HG03571 (cell line): ENCODE data around the gene S1PR2.
"Not testable (repeated sequence)": the region's sequence is repeated elsewhere in the genome, so short reads cannot be mapped to it uniquely, and the experiment has no call there.

Source experiments
- ATAC-seq: cut with Tn5 transposase; IDR thresholded peaks from one replicate; pipeline ENCODE4 v1.9.1; 2021; ENCODE audit not compliant: unreplicated experiment

S1PR2 gene

DNA sequence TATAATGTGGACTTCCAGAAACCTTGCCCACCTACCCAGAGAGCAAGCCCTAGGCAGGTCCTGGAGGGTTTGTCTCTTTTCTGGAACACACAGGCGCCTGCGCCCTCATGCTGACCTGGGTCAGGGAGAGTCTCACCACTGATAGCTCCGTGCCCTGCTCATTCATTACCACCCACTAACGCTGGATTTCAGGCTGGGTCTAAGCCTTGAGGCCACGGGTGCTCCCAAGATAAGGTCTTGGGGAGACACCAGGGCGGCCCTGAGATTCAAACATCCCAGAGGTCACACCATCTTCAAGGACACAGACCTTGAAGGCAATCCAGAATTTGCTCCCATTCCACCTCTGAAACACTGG is 5.1 kb downstream of the S1PR2 start:
- no peak for ATAC-seq

DNA sequence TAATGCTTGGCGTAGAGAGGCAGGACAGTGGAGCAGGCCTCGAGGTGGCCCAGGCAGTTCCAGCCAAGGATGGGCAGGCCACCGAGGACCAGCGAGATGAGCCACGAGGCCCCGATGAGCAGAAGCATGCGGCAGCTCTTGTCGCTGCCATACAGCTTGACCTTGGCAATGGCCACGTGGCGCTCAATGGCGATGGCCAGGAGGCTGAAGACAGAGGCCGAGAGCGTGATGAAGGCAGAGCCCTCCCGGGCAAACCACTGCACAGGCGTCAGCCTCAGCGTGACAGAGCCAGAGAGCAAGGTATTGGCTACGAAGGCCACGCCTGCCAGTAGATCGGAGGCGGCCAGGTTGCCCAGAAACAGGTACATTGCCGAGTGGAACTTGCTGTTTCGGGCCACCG is 6.8 kb downstream of the S1PR2 start:
- ATAC-seq = no peak

DNA sequence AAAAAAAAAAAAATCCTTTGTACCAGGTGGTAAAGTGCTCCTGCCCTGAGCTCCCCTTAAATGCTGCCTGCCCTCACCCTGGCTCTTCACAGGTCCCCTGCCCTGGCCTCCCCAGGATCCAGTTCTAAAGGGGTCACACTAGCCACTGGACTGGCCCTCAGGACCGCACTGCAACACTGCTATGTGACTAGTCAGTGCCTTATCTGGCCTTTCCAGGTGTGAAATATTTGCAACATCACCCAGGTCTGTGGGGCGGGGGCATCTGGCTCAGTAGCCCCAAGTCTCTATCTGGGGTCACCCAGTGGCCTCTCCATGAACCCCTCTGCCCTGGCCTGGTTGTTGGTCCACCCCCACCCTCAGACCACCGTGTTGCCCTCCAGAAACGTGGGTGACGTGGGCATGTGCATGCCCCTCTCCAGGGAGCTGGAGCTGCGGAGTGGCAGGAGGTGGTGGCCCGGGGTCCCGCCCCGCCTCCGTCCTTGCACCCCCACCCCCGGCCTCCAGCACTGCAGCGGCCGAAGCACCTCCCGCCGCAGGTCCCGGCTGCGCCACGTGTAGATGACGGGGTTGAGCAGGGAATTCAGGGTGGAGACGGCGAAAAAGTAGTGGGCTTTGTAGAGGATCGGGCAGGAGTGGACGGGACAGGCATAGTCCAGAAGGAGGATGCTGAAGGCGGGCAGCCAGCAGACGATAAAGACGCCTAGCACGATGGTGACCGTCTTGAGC is 7.5 kb downstream of the S1PR2 start:
- ATAC-seq = no peak

DNA sequence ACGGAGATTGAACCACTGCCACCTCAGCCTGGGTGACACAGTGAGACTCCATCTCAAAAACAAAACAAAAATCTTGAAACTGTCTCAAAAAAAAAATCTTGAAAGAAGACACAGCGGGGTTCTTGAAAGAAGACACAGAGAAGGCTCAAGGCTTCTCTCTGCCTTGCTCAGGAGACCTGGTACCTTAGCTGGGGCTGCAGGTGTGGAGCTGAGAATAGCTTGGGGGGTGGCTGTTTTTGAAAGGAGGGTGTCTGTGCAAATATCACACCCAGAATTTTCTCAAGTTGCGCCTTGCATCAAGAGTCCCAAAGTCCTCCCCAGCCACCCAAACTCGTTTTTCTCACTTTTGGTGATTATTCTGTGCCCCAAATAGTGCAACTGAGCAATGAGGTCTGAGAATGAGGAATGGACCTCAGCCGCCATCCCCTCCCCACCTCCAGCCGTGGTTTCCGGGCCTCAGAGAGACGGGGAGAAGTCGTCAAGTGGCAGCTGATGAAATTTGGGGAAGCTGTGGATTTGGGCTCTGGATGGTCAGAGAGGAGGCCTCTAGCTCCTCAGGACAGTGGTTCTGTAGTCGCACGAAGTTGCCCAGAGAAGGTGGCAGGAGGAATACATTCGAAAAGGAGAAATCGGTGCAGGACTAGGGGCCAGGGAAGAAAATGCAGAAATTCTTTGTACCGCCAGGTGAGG is 8.8 kb downstream of the S1PR2 start:
- no peak for ATAC-seq

DNA sequence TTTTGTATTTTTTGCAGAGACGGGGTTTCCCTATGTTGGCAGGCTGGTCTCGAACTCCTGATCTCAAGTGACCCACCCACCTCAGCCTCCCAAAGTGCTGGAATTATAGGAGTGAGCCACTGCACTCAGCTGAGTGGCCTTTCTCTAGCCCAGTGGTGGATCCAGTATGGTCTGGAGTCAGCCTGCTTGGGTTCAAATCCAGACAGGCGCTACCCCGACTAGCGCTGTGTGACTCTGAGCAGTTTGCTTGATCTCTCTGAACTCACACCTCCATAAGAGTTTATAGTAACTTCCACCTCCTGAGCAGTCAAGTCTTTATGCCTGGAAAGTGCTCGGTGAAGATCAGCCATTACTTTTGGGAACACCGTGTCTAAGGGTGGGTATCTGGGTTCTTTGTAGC is 10.4 kb downstream of the S1PR2 start:
- ATAC-seq = no peak

DNA sequence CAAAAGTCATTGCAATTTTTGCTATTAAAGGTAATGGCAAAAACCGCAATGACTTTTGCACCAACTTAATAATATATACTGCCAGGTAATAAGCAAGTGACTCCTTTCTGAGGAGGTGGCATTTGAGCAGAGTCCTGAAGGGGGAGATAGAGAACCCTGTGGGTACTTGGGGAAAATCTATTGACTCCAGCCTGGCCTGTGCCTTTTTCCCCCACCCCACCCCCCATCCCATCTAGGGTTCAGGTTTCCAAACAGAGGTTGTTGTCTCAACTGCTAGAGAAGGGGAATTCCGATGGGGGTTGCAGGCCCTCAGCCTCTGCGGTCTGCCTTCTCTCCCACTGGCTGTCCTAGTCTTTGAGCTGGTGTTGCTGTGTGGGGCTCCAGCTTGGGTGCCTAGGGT is 11.5 kb downstream of the S1PR2 start:
- peak; percentile 50 for ATAC-seq

DNA sequence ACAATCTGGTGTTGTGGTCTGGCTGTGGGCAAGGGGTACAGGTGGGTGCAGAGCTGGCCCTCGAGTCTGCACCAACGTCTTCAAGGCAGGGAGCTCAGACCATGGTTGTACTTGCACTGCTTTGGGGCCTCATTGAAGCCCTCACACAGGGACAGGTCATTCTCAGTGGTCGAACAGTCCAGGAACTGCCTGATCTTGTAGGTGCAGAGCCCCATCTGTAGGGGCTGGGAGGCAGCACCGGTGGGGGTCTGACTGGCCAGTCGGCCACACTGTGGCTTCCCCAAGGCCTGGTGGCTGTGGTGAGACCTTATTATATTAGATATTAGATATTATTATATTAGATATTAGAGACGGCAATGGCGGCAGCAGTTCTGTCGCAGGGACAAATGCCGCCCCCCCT is 14.0 kb downstream of the S1PR2 start:
- no peak for ATAC-seq

DNA sequence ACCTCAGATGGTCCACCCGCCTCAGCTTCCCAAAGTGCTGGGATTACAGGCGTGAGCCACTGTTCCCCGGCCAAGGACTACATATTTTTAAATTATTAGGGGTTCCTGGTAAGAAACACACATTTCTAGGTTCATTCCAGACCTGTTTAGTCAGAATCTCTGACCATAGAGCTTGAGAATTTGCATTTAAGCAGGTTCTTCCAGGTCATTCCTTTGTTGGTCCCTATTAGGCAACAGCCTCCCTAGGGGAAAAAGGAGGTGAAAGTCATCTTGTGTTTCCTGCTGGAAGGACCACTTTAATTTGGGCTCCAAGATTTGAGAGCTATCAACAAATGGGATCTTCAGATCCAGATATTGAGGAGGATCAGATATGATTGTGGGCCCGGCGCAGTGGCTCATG is 16.3 kb downstream of the S1PR2 start:
- no peak for ATAC-seq

DNA sequence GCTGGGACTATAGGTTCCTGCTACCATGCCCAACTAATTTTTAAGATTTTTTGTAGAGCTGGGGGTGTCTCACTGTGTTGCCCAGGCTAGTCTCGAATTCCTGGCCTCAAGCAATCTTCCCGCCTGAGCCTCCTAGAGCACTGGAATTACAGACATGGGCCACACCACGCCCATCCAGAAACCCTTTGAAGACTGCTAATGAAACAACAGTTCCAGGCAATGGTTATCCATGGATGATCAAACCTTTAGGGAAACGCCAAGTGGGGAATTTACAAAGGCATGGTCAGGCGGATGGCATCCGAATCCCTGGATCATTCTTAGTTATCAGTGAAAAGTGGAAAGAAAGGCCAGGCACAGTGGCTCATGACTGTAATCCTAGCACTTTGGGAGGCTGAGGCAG is 19.4 kb downstream of the S1PR2 start:
- no peak for ATAC-seq

DNA sequence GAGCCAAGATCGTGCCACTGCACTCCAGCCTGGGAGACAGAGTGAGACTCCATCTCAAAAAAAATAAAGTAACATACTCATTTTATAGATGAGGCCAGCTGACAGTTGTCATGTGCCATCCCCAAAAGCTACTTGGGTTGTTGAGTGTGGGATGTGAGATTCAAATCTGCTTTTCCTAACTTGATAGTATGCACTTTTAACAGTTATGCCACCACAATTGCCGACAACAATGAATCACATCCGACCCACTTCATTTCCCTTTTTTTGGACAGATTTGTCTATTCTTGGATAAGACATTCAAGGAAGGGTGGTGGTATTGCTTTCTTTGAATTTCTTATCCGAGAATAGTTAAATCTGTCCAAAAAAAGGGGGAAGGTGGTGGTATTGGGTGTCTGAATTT is 20.1 kb downstream of the S1PR2 start:
- no peak for ATAC-seq

DNA sequence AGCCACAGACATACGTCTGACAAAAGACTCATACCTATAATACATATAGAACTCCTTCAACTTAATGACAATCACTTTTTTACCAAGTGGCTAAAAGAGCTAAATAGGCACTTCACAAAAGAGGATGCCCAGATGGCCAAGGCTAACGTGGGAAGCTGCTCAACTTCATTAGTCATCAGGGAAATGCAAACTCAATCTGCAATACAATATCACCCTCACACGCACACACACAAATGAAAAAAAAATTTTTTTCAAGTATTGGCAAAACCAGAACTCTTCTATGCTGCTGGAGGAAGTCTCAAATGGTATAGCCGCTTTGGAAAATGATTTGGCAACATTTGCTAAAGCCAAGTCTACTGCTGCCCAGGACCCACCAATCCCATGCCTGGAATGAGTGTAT is 21.8 kb downstream of the S1PR2 start:
- no peak for ATAC-seq

DNA sequence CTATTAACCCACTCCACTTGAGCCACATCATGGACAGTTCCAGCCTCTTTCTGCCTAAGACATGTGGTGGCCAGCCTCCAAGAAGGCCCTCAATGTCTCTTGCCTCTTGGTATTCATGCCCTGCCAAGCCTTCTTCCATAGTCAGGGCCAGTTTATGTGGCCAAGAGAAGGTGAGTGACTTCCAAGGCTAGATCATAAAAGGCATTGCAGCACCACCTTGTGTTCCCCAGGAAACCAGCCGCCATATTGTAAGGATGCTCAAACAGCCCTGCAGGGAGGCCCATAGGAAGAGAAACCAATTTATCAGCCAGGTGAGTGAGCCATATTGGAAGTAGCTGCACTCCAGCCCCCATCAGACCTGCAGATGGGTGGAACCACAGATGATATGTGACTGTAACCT is 24.1 kb downstream of the S1PR2 start:
- ATAC-seq = no peak

DNA sequence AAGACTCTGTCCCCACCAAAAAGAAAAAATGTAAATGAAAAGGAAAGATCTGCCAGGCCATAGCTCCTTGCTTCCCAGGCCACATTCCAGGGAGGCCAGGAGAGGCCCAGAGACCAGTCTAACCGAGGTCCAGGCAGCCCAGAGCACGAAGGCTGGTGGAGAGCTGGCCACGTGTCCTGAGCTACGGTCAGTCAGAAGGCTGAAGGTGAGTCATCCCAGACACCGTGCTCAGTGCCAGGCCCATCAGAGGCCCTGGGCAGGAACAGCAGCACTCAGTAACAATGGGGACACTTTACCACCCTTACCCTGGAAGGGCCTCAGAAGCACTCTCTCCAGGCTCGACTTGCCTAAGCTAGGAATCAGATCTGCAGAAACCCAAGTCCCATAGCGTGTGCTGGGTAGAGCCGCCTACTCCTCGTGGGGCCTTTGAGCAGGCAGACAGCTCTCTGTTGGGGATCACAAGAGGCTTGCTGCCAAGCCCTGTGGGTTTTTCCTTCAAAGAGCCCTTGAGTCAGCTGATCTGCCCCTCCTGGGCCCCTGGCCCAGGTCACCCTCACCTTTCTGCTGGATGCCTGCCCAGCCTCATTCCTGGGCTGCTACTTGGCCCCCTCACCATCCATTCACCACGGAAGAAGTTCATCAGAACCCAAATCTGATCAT is 24.8 kb downstream of the S1PR2 start:
- ATAC-seq = no peak

DNA sequence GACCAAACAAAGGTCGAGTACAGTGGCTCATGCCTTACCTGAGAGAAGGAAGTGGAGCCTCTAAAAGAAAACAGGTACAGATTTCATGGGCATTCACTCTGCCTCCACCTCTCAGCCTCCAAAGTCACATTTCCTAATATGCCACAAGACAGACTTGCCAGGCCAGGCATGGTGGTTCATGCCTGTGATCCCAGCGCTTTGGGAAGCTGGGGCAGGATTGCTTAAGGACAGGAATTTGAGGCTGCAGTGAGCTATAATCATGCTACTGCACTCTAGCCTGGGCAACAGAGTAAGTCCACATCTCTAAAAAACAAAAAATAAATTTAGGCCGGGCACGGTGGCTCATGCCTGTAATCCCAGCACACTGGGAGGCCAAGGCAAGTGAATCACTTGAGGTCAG is 25.5 kb downstream of the S1PR2 start:
- ATAC-seq = no peak

DNA sequence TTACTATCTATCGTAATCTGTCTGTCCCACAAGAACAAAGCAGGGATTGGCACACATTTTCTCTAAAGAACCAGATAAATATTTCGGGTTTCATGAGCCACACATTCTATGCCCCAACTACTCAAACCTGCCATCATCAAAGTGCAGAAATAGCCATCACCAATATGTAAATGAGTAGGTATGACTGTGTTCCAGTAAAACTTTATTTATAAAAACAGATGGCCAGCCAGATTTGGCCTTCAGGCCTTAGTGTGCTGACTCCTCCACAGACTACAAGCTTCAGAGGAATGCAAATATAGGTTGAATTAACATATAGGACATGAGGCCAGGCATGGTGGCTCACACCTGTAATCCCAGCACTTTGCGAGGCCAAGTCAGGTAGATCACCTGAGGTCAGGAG is 27.4 kb downstream of the S1PR2 start:
- ATAC-seq = no peak

DNA sequence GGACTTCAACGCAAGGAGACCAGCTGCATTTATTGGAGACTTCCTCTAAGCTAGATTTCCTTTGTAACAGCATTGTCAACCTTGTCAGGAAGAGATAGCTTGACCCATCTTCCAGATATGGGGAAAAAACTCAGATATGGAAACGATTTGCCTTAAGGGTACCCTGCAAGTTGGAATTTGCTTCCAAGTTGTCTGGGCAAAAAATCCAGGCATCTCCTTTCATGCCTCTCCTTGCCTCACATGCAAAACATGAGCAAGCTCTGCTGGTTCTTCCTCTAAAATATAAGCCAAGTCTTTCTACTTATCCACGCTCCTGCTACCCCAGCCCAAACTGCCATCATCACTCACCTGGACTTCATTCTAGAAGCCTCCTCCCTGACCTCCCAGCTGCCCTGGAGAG is 30.0 kb downstream of the S1PR2 start:
- no peak for ATAC-seq

DNA sequence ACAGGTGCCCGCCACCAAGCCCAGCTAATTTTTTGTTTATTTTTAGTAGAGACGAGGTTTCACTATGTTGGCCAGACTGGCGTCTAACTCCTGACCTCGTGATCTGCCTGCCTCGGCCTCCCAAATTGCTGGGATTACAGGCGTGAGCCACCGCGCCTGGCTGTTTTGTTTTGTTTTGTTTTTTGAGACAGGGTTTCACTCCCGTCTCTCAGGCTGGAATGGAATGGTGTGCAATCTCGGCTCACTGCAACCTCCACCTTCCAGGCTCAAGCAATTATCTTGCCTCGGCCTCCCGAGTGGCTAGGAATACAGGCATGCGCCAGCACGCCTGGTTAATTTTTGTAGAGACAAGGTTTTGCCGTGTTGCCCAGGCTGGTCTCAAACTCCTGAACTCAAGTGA is 31.0 kb downstream of the S1PR2 start:
- ATAC-seq = not testable (repeated sequence)

DNA sequence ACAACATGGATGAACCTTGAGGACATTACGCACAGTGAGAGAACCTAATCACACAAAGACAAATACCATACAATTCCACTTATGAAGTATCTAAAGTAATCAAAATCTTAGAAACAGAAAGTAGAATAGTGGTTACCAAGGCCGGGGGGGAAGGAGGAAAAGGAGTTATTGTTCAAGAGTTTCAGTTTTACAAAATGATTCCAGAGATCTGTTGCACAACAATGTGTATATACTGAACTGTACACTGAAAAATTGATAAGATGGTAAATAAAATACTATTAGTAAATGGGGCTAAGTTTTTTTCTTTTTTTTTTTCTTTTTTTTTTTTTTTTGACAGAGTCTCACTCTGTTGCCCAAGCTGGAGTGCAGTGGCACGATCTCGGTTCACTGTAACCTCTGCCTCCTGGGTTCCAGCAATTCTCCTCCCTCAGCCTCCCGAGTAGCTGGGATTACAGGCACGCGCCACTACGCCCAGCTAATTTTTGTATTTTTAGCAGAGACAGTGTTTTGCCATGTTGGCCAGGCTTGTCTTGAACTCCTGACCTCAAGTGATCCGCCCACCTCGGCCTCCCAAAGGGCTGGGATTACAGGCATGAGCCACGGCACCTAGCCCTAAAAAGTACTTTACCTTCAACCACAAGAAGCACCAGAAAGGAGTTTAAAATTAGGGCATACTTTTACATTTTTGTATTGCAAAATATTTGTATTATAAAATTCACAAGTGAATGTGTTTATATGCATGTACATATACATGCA is 32.1 kb downstream of the S1PR2 start:
- ATAC-seq = not testable (repeated sequence)

DNA sequence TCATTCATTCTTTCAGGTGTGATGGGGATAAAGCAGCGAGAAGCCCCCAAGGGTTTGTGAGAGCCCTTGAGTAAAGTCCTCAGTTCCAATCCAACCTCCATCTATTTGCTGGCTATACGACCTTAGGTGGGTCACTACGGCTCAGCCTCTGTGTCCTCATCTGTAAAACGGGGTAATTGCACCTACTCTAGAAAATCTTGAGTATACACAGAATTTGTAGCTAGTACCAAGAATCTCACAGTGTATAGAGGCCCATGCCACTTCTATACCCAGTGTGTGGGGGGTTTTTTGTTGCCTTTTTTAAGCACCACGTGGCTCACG is 36.0 kb downstream of the S1PR2 start:
- peak; percentile 9 for ATAC-seq

DNA sequence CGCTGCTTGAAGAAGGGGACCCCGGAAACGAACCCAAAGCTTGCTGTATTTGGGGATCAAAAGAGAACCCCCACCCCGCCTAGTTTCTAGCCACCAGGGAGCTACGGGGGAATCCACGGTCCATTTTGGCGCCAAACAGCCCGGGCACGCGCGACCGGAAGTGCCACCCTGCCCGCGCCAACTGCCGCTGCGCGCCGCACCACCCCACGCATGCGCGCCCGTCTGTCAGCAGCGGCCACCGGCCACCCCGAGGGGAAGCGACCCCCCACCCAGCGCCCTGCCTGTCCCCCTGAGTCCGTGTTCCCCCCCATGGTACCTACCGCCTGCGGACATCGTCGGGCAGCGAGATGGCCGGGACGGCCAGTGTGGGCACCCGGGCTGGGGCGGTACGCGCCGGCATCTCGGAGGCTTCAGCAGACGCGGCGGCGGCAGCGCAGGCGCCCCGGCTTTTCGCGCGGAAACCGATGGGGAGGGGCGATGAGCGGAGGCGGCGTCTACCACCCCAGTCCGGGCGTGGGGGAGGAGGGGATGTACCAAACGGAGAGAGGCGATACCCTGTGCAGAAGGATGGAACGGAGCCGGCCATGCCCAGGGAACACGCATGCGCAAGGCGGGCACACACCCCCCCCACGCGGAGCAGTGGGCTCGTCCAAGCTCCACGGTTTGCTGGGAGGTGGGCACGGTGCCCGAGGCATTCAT is 36.5 kb downstream of the S1PR2 start, which contains the start of gene DNMT1:
DNMT1 (minus strand) TSS at position 454 of the 699 bp plus-strand sequence; CDS start at position 400, 54 bp downstream.
- ATAC-seq = peak; percentile 64
